ENCODE results near the gene ADAM33.

The ADAM33 gene

GRCh38 chr20:3677733-3678132, 4.1 kb downstream of the ADAM33 start:
- H2AFZ ChIP-seq (ENCODE audit: low read length) = no peak overlapping the region
- no peaks in the 10 kb centered on the region for H3K79me2 ChIP-seq (ENCODE audit: insufficient read depth, low read length)
- H3K4me1 ChIP-seq (ENCODE audit: insufficient read depth, low read length, poor library complexity, severe bottlenecking) = no peaks in the 10 kb centered on the region
- H3K36me3 ChIP-seq (ENCODE audit: insufficient read depth, low read length) = no peaks in the 10 kb centered on the region
- no peak for TF ChIP-seq CTCF (conservative IDR thresholded peaks at IDR 0.05; ENCODE audit: low read length)
- no peak for TF ChIP-seq EZH2phosphoT487 (IDR thresholded peaks at IDR 0.05; ENCODE audit: borderline replicate concordance)
- H3K9me2 ChIP-seq (replicated peaks; ENCODE audit: low read depth, low read length) = no peaks in the 10 kb centered on the region
- H3K9me3 ChIP-seq (ENCODE audit: insufficient read depth, low read depth, low read length) = no peaks in the 10 kb centered on the region
- H3F3A ChIP-seq (ENCODE audit: low read depth) = no peaks in the 10 kb centered on the region
- no peak overlapping the region for H3K9ac ChIP-seq (ENCODE audit: low read depth, low read length, poor library complexity, severe bottlenecking)
- H4K20me1 ChIP-seq (ENCODE audit: insufficient read depth, low read length, poor library complexity, severe bottlenecking) = no peaks in the 10 kb centered on the region
- no peak overlapping the region for H3K4me3 ChIP-seq (ENCODE audit: low read length, poor library complexity, severe bottlenecking)
- no peaks in the 10 kb centered on the region for H3K27me3 ChIP-seq (ENCODE audit: insufficient read depth, low read length, poor library complexity, severe bottlenecking)
- H3K4me2 ChIP-seq (ENCODE audit: low read depth, low read length, poor library complexity, severe bottlenecking) = no peak overlapping the region

GRCh38 chr20:3674995-3675900, 6.6 kb downstream of the ADAM33 start:
- no peaks in the 10 kb centered on the region for H3K79me2 ChIP-seq (ENCODE audit: insufficient read depth, low read length)
- no peak overlapping the region for H3K9ac ChIP-seq (ENCODE audit: low read depth, low read length, poor library complexity, severe bottlenecking)
- H3F3A ChIP-seq (ENCODE audit: low read depth) = no peaks in the 10 kb centered on the region
- no peaks in the 10 kb centered on the region for H4K20me1 ChIP-seq (ENCODE audit: insufficient read depth, low read length, poor library complexity, severe bottlenecking)
- no peaks in the 10 kb centered on the region for H3K27me3 ChIP-seq (ENCODE audit: insufficient read depth, low read length, poor library complexity, severe bottlenecking)
- no peak overlapping the region for H3K4me2 ChIP-seq (ENCODE audit: low read depth, low read length, poor library complexity, severe bottlenecking)
- TF ChIP-seq EZH2phosphoT487 (IDR thresholded peaks at IDR 0.05; ENCODE audit: borderline replicate concordance) = no peak
- TF ChIP-seq CTCF (conservative IDR thresholded peaks at IDR 0.05; ENCODE audit: low read length) = no peak
- no peaks in the 10 kb centered on the region for H3K36me3 ChIP-seq (ENCODE audit: insufficient read depth, low read length)
- H3K9me2 ChIP-seq (replicated peaks; ENCODE audit: low read depth, low read length) = no peaks in the 10 kb centered on the region
- H2AFZ ChIP-seq (ENCODE audit: low read length) = no peak overlapping the region
- no peaks in the 10 kb centered on the region for H3K9me3 ChIP-seq (ENCODE audit: insufficient read depth, low read depth, low read length)
- no peak overlapping the region for H3K4me3 ChIP-seq (ENCODE audit: low read length, poor library complexity, severe bottlenecking)
- H3K4me1 ChIP-seq (ENCODE audit: insufficient read depth, low read length, poor library complexity, severe bottlenecking) = peaks cover under 1% of the 10 kb centered on the region

- Histone ChIP-seq H3K9me3 (ENCODE audit: insufficient read depth, low read depth, low read length) (no peaks in the 10 kb centered on the region), H3K27me3 (ENCODE audit: insufficient read depth, low read length, poor library complexity, severe bottlenecking) (no peaks in the 10 kb centered on the region)
- no peak for TF ChIP-seq CTCF (conservative IDR thresholded peaks at IDR 0.05; ENCODE audit: low read length)
- TF ChIP-seq EZH2phosphoT487 (IDR thresholded peaks at IDR 0.05; ENCODE audit: borderline replicate concordance) = no peak
Observed at GRCh38 chr20:3674447-3674846, 7.4 kb downstream of the ADAM33 start.

More at GRCh38 chr20:3674447-3674846, 7.4 kb downstream of the ADAM33 start:
- H3K4me1 ChIP-seq (ENCODE audit: insufficient read depth, low read length, poor library complexity, severe bottlenecking) = peaks cover 5% of the 10 kb centered on the region
- no peaks in the 10 kb centered on the region for H3K36me3 ChIP-seq (ENCODE audit: insufficient read depth, low read length)
- H3K9ac ChIP-seq (ENCODE audit: low read depth, low read length, poor library complexity, severe bottlenecking) = no peak overlapping the region
- H2AFZ ChIP-seq (ENCODE audit: low read length) = no peak overlapping the region
- H4K20me1 ChIP-seq (ENCODE audit: insufficient read depth, low read length, poor library complexity, severe bottlenecking) = no peaks in the 10 kb centered on the region
- no peaks in the 10 kb centered on the region for H3K9me2 ChIP-seq (replicated peaks; ENCODE audit: low read depth, low read length)
- no peak overlapping the region for H3K4me2 ChIP-seq (ENCODE audit: low read depth, low read length, poor library complexity, severe bottlenecking)
- H3K79me2 ChIP-seq (ENCODE audit: insufficient read depth, low read length) = no peaks in the 10 kb centered on the region
- no peaks in the 10 kb centered on the region for H3F3A ChIP-seq (ENCODE audit: low read depth)
- no peak overlapping the region for H3K4me3 ChIP-seq (ENCODE audit: low read length, poor library complexity, severe bottlenecking)
